ENCODE measurements around the gene PLVAP.

Gene PLVAP

GRCh38 chr19:17328517-17329365 lies 48.4 kb downstream of the PLVAP start:
- Histone ChIP-seq H3F3A (ENCODE audit: insufficient read depth) (peaks cover 7% of the 10 kb centered on the region; the same call in 1 of the 2 replicates), H3K36me3 (ENCODE audit: low read length) (no peaks in the 10 kb centered on the region), H3K27ac (ENCODE audit: low read depth, low read length) (no peak overlapping the region), H3K4me2 (ENCODE audit: low read depth, low read length, poor library complexity, severe bottlenecking) (no peak overlapping the region), H2AFZ (ENCODE audit: low read depth, low read length, severe bottlenecking) (no peak overlapping the region), H4K20me1 (ENCODE audit: low read depth, low read length) (no peaks in the 10 kb centered on the region), H3K9ac (ENCODE audit: low read length) (no peak overlapping the region), H3K9me3 (ENCODE audit: insufficient read depth, low read length) (no peaks in the 10 kb centered on the region), H3K79me2 (ENCODE audit: insufficient read depth, low read length) (no peaks in the 10 kb centered on the region), H3K27me3 (ENCODE audit: low read length) (no peaks in the 10 kb centered on the region), H3K9me2 (replicated peaks; ENCODE audit: insufficient read depth, low read length) (no peaks in the 10 kb centered on the region), H3K4me3 (ENCODE audit: insufficient read depth, low read length, poor library complexity, severe bottlenecking) (no peak overlapping the region)
- TF ChIP-seq CTCF (IDR thresholded peaks at IDR 0.05; ENCODE audit: insufficient read depth, low read length, poor library complexity, severe bottlenecking) (no peak), EZH2phosphoT487 (conservative IDR thresholded peaks at IDR 0.05; ENCODE audit: low read length) (no peak)

GRCh38 chr19:17327654-17328516 lies 49.3 kb downstream of the PLVAP start:
- no peaks in the 10 kb centered on the region for H3K36me3 ChIP-seq (ENCODE audit: low read length)
- H3K9me3 ChIP-seq (ENCODE audit: insufficient read depth, low read length), result no peaks in the 10 kb centered on the region
- H3K9me2 ChIP-seq (replicated peaks; ENCODE audit: insufficient read depth, low read length), result no peaks in the 10 kb centered on the region
- H3K27me3 ChIP-seq (ENCODE audit: low read length), result no peaks in the 10 kb centered on the region
- no peak overlapping the region for H3K4me3 ChIP-seq (ENCODE audit: insufficient read depth, low read length, poor library complexity, severe bottlenecking)
- no peak overlapping the region for H2AFZ ChIP-seq (ENCODE audit: low read depth, low read length, severe bottlenecking)
- no peak overlapping the region for H3K4me2 ChIP-seq (ENCODE audit: low read depth, low read length, poor library complexity, severe bottlenecking)
- H3K79me2 ChIP-seq (ENCODE audit: insufficient read depth, low read length), result no peaks in the 10 kb centered on the region
- H3K9ac ChIP-seq (ENCODE audit: low read length), result no peak overlapping the region
- TF ChIP-seq CTCF (IDR thresholded peaks at IDR 0.05; ENCODE audit: insufficient read depth, low read length, poor library complexity, severe bottlenecking), result no peak
- no peaks in the 10 kb centered on the region for H4K20me1 ChIP-seq (ENCODE audit: low read depth, low read length)
- H3K27ac ChIP-seq (ENCODE audit: low read depth, low read length), result no peak overlapping the region
- H3F3A ChIP-seq (ENCODE audit: insufficient read depth), result peaks cover 7% of the 10 kb centered on the region; the same call in 1 of the 2 replicates

- Histone ChIP-seq H3K9ac (ENCODE audit: low read length) (no peak overlapping the region), H3K4me3 (ENCODE audit: insufficient read depth, low read length, poor library complexity, severe bottlenecking) (no peak overlapping the region), H2AFZ (ENCODE audit: low read depth, low read length, severe bottlenecking) (no peak overlapping the region), H3F3A (ENCODE audit: insufficient read depth) (peaks cover 7% of the 10 kb centered on the region; the same call in 1 of the 2 replicates), H3K9me3 (ENCODE audit: insufficient read depth, low read length) (no peaks in the 10 kb centered on the region), H3K9me2 (replicated peaks; ENCODE audit: insufficient read depth, low read length) (no peaks in the 10 kb centered on the region), H3K36me3 (ENCODE audit: low read length) (no peaks in the 10 kb centered on the region), H3K27ac (ENCODE audit: low read depth, low read length) (no peak overlapping the region), H3K27me3 (ENCODE audit: low read length) (no peaks in the 10 kb centered on the region), H4K20me1 (ENCODE audit: low read depth, low read length) (no peaks in the 10 kb centered on the region), H3K79me2 (ENCODE audit: insufficient read depth, low read length) (no peaks in the 10 kb centered on the region), H3K4me2 (ENCODE audit: low read depth, low read length, poor library complexity, severe bottlenecking) (no peak overlapping the region)
- TF ChIP-seq CTCF (IDR thresholded peaks at IDR 0.05; ENCODE audit: insufficient read depth, low read length, poor library complexity, severe bottlenecking), result no peak
- no peak for TF ChIP-seq EZH2phosphoT487 (conservative IDR thresholded peaks at IDR 0.05; ENCODE audit: low read length)
These were observed 50.0 kb downstream of the PLVAP start for GRCh38 chr19:17327068-17327653.
